Measurements from ENCODE around the gene ITGB4.

ITGB4 gene

DNA sequence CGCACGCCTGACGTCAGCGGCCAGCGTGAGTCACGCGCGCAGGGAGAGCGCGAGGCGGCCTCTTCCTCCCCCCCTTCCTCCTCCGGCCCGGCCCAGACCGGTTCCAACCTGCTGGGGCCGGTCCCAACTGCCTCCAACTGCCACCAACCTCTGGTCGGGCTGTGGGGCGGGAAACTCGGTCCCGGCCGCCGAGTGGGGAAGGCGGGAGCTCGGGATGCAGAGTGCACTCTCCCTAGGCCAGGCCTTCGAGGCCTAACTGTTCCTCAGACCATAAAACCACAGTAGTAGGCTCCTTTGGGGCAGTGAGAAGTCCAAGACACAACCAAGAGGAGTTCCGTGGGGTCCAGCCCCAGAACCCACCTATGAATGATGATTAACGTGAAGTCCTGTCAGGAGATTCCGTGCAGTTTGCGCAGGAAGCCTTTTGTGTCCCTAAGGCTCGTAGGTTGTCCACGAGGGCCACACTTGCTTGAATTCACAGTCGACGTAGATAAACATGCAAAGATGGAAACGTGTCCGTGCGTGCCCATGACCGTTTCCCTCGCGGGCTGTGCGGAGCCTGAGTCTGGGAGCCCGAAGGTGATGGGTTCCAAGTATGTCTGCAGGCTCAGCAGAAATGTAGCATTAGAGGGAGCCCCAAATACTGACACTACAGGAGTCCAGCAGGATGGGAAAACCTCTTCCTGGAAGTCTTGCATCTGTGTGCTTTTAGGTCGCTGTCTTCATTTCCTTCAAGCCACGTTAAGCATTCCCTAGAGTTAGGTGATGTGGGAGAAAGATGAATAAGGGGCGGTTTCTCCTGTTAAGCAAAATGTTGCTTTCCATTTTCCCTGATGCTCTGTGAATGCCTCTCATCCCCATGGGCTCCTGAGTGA lies 64.0 kb downstream of the ITGB4 start:
- DNase-seq (ENCODE audit: low read depth): peak; percentile 91
- H3K4me3 ChIP-seq (ENCODE audit: low read length): peak overlapping the region; percentile 75
- TF ChIP-seq, protein P1, sequence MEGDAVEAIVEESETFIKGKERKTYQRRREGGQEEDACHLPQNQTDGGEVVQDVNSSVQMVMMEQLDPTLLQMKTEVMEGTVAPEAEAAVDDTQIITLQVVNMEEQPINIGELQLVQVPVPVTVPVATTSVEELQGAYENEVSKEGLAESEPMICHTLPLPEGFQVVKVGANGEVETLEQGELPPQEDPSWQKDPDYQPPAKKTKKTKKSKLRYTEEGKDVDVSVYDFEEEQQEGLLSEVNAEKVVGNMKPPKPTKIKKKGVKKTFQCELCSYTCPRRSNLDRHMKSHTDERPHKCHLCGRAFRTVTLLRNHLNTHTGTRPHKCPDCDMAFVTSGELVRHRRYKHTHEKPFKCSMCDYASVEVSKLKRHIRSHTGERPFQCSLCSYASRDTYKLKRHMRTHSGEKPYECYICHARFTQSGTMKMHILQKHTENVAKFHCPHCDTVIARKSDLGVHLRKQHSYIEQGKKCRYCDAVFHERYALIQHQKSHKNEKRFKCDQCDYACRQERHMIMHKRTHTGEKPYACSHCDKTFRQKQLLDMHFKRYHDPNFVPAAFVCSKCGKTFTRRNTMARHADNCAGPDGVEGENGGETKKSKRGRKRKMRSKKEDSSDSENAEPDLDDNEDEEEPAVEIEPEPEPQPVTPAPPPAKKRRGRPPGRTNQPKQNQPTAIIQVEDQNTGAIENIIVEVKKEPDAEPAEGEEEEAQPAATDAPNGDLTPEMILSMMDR (conservative IDR thresholded peaks at IDR 0.05; ENCODE audit: low read length): no peak

DNA sequence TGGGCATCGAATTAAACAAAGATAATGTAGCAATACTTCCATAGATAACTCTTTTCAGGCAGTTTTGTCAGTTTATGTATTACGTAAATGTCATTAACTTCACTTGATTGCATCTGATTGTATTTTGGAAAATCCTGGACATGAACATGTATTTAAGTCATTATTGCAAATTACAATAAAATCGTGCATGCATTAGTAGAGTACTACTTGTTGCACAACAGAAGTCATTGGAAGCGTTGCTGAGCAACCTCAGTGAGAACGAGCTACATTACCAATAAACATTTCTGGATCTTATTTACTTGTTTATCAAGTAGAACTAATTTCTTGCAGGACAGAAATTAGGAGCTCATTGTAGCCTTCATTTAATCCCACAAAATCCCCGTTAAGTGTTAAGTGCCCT lies 70.0 kb downstream of the ITGB4 start:
- no peak for DNase-seq (ENCODE audit: low read depth)
- TF ChIP-seq, protein P1 (conservative IDR thresholded peaks at IDR 0.05; ENCODE audit: low read length): no peak
- H3K4me3 ChIP-seq (ENCODE audit: low read length): no peak overlapping the region

DNA sequence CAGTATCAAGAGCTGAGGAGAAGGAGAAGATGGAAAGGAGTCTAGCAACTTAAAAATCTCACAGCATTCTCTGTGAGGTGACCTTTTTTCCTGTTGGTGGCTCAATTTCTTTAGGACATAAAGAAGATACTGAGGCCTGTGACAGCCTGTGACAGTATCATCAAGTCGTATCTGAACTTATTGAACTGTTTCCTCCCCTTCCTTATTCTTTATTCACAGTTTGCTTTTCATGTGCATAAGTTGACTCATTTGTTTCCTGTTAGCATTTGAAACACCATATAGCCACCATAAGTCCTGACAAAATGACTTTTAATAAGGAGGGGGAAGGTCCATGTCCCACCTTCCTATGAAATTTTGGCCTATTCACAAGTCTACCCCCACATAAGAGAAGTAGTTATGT lies 72.2 kb downstream of the ITGB4 start:
- DNase-seq (ENCODE audit: low read depth): no peak
- TF ChIP-seq, protein P1 (conservative IDR thresholded peaks at IDR 0.05; ENCODE audit: low read length): no peak
- H3K4me3 ChIP-seq (ENCODE audit: low read length): no peak overlapping the region

DNA sequence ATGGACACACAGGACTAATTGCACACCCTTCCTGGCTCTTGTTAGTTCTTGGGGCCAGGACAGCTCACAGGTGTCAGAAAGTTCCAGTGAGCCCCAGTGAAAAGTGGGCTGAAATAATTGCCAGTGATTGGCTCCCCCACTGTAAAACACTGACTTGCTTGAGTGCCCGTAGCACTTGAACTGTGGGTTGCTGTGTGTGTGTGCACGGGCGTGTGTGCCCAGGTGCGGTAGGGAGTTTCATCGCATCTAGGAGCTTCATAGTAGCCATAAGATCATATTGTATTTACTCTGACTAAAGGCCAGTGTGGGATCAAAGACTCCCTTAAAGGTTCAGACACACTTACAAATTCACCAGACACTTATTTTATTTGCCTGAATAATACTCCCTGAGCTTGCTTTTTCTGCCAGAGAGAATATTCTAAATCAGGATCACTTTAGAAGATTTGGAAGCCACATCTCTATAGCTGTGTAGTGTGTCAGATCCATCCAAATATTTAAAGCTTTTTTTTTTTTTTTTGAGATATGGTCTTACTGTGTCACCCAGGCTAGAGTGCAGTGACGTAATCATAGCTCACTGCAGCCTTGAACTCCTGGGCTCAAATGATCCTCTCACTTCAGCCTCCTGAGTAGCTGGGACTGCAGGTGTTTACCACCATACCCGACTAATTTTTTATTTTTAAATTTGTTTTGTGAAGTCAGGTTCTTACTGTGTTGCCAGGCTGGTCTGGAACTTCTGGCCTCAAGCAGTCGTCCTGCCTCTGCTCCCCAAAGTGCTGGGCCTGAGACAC lies 74.8 kb downstream of the ITGB4 start:
- TF ChIP-seq, protein P1 (conservative IDR thresholded peaks at IDR 0.05; ENCODE audit: low read length): no peak
- DNase-seq (ENCODE audit: low read depth): no peak
- no peak overlapping the region for H3K4me3 ChIP-seq (ENCODE audit: low read length)

DNA sequence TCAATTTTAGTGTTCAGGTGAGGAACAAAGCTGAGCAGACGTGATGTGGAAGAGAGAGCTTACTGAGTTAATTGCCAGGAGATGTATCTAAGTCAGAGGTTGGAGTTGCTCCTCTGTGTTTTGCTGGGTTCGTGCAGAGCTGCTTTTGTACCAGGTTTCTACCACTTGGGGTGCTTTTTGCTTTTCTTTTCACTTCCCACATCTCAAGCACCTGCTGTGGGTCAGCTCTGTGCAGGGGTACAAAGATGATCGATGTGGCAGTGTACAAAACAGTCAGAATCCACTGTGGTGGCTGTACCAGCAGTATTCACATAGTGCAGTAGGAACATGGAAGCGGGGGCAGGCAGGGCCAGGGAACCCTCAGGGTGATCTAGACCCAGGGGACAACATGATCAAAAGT lies 78.1 kb downstream of the ITGB4 start:
- no peak for DNase-seq (ENCODE audit: low read depth)
- TF ChIP-seq, protein P1 (conservative IDR thresholded peaks at IDR 0.05; ENCODE audit: low read length): no peak
- no peak overlapping the region for H3K4me3 ChIP-seq (ENCODE audit: low read length)

DNA sequence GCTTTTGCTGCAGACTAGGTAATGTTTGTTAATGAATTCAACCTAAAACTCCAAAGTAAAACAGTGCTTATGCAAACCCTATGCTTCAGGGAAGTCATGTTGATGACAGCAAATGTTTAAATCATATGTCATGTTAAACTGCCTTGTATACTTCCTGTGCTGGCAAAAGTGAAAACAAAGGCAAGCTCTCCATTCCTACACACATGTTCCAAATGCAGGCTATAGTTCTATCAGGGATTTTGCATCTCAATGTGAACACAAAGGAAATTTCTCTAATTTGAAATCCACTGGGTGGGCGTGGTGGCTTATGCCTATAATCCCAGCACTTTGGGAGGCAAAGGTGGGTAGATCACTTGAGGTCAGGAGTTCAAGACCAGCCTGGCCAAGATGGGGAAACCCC lies 82.6 kb downstream of the ITGB4 start:
- DNase-seq (ENCODE audit: low read depth): no peak
- TF ChIP-seq, protein P1 (conservative IDR thresholded peaks at IDR 0.05; ENCODE audit: low read length): no peak
- no peak overlapping the region for H3K4me3 ChIP-seq (ENCODE audit: low read length)
